HG02678 (cell line): ENCODE results near the gene NSD2.
"Not testable (repeated sequence)": the region's sequence is repeated elsewhere in the genome, so short reads cannot be mapped to it uniquely, and the experiment has no call there.

Source experiments
- ATAC-seq: cut with Tn5 transposase; IDR thresholded peaks from one replicate; pipeline ENCODE4 v1.9.1; 2021; ENCODE audit warnings: mild to moderate bottlenecking, moderate library complexity; ENCODE audit not compliant: unreplicated experiment

NSD2 gene

DNA sequence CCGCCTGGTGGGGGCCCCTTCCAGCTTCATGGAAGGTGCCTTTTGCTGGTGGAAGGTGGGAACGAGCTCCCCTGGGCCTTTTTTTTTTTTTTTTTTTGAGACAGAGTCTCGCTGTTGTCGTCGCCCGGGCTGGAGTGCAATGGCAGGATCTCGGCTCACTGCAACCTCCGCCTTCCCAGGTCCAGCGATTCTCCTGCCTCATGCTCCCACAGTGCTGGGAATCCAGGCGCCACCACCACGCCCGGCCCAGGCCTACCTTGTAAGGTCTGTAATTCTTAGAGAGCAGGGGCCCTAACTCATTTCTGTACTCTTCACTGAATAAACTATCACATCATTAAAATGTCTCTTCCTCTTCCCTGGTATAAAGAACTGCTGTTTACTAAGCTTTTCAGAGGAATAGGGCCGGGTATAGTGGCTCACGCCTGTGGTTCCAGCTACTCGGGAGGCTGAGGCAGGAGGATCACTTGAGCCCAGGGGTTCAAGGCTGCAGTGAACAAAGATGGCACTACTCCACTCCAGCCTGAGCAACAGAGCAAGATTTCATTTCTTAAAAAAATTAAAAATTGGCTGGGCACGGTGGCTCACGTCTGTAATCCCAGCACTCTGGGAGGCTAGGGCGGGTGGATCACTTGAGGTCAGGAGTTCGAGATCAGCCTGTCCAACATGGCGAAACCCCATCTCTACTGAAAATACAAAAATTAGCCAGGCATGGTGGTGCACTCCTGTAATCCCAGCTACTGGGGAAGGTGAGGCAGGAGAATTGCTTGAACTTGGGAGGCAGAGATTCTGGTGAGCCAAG, 122.7 kb downstream of the NSD2 start:
- ATAC-seq: not testable (repeated sequence)

DNA sequence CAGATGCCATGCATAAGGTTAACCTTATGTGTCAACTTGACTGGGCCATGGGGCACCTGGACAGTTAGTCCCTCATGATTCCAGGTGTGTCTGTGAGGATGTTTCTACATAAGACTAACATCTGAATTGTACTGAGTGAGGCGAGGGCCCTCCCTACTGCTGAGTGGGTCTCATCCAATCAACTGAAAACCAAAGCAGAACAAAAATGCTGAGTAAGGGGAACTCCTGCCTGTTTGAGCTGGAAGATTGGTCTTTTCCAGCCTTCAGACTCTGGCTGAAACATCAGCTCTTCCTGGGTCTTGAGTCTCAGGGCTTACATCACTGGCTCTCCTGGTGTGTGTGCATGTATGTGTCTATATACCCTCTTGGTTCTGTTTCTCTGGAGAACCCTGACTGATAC, 123.7 kb downstream of the NSD2 start:
- ATAC-seq: no peak

DNA sequence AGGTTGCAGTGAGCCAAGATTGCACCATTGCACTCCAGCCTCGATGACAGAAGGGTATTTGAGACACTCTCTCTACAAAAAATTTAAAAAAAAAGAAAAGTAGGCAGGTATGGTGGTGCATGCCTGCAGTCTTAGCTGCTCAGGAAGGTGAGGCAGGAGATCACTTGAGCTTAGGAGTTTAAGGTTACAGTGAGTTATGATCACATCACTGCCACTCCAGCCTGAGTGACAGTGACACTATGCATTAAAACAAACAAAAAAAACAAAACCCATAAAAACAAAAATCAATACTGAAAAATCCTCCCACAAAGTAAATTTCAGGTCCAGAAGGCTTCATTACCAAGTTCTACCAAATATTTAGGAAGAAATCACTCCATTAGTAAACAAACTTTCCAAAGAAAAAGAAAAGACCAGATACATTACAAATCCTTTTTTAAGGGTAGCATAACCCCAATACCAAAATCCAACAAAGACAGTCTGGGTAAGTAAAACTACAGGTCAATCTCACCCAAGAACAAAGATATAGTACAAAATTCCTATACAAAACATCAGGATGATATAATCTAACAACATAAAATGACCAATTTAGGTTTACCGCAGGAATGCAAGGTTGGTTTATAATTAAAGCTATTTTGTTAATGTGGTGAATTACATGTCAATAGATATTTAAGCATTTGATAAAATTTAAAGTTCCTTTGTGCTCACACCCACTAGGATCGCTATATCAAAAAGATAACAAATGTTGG, 125.8 kb downstream of the NSD2 start:
- no peak for ATAC-seq

DNA sequence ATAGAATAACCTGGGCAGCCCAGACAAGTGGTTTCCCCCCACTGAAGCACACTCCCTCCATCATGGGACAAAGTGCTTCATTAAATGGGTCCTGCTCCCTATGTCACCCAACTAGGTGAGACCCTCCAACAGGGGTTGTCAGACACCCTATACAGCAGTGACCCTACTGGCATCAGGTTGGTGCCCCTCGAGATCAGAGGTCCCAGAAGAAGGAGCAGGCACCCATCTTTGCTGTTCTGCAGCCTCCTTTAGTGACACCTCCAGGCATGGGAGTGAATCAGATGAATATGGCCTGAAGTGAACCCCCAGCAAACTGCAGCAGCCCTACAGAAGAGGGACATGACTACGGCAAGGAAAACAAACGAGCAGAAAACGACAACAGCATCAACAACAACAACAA, 126.5 kb downstream of the NSD2 start:
- no peak for ATAC-seq

DNA sequence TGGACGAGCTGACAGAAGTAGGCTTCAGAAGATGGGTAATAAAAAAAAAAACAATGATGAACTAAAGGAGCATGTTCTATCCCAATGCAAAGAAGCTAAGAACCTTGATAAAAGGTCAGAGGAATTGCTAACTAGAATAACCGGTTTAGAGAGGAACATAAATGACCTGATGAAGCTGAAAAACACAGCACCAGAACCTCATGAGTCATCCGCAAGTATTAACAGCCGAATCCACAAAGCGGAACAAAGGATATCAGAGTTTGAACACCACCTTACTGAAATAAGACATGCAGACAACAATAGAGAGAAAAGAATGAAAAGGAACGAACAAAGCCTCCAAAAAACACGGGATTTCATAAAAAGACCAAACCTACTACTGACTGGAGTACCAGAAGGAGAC, 127.1 kb downstream of the NSD2 start:
- no peak for ATAC-seq

DNA sequence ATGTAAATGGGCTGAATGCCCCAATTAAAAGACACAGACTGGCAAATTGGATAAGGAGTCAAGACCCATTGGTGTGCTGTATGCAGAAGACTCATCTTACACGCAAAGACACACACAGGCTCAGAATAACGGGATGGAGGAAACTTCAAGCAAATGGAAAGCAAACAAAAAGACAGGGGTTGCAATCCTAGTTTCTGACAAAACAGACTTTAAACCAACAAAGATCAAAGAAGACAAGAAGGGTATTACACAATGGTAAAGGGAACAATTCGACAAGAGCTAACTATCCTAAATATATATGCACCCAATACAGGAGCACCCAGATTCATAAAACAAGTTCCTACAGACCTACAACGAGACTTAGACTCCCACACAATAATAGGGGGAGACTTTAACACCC, 128.1 kb downstream of the NSD2 start:
- not testable (repeated sequence) for ATAC-seq

DNA sequence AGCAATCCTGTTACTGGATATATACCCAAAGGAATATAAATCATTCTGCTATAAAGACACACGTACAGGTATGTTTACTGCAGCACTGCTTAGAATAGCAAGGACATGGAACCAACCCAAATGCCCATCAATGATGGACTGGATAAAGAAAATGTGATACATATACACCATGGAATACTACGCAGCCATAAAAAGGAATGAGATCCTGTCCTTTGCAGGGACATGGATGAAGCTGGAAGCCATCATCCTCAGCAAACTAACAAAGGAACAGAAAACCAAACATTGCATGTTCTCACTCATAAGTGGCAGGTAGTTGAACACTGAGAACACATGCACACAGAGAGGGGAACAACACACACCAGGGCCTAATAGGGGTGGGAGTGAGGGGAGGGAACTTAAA, 132.2 kb downstream of the NSD2 start:
- not testable (repeated sequence) for ATAC-seq

DNA sequence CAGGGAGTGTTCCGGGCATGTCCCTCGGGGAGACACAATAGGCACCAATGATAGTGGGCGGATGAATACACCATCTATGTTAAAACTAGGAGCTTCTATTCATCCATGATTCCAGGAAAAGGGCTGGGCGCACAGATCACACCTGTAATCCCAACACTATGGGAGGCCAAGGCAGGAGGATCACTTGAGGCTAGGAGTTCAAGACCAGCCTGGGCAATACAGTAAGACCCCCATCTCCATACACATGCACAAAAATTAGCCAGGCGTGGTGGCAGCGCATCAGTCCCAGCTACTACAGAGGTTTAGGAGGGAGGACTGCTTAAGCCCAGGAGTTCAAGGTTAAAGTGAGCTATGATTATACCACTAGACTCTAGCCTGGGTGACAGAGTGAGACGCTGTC, 135.2 kb downstream of the NSD2 start:
- ATAC-seq: no peak

DNA sequence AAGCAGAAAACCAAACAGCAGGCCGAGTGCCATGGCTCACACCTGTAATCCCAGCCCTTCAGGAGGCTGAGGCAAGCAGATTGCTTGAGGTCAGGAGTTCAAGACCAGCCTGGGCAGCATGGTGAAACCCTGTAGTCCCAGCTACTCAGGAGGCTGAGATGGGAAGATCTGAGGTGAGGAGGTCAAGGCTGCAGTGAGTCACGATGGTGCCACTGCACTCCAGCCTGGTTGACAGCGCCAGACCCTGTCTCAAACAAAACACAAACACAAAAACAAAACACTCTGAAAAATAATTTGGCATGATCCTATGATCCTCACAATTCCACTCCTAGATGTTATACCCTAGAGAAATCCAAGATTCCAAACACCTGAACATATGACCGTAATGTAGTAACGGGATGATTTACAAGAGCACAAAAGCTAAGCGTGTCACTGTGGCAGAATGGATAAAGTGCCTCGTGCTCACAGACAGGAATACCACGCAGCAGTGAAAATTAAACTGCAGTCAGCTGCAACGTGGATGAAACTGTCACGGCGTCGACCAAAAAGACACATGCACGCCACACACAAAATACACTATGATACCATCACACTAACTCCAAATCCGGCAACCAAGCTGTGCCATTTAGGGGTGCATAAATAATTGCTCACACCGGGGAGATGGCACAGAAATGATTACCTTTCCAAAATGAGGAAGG, 135.9 kb downstream of the NSD2 start:
- ATAC-seq: no peak

DNA sequence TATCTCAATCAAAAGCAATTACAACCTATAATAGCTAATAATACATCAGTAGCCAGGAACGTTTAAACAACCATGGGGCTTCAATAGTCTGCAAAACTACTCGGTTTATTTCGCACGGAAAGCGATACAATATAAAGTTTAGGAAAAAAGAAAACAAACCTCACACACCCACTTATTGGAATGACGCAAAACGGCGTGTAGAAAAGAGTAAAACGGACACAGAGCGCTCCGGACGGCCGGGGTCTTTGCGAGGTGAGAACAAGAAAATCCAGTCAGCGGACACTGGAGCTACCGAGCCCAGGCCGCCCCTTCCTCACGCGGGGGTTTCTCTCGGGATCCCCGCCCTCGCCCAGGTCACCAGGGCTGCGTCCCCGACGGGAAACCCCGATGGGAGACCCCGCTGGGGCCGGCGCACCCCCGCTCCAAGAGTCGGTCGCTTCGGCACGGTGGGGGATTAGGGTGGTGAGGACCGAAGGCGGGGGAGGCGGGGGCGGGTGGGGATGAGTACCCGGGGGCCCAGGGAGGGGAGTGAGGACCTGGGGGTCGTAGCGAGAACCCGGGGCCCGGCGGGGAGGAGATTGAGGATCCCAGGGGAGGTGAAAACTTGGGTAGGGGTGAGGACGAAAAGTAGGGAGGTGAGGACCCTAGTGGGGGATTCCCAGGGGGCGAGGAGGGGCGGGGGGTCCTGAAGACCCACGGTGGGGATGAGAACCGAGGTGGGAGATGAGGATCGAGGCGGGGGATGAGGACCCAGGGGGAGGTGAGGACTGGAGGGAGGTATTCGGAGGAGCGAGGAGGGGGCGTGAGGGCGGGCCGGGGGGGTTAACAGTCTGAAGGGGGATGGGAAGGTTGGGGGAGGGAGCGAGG, 136.8 kb downstream of the NSD2 start:
- ATAC-seq: no peak

DNA sequence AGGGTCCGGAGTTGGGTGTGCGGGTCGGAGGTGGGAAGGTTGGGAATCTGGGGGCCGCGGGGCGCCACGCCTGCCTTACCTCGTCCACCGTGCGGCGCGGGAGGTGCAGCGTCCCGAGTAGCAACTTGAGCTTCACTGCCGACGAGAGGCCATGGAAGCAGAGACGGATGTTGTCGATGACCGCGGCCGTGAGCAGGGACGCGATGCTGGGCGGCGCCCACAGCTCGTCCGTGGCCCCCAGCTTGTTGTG, 137.4 kb downstream of the NSD2 start:
- ATAC-seq: no peak

DNA sequence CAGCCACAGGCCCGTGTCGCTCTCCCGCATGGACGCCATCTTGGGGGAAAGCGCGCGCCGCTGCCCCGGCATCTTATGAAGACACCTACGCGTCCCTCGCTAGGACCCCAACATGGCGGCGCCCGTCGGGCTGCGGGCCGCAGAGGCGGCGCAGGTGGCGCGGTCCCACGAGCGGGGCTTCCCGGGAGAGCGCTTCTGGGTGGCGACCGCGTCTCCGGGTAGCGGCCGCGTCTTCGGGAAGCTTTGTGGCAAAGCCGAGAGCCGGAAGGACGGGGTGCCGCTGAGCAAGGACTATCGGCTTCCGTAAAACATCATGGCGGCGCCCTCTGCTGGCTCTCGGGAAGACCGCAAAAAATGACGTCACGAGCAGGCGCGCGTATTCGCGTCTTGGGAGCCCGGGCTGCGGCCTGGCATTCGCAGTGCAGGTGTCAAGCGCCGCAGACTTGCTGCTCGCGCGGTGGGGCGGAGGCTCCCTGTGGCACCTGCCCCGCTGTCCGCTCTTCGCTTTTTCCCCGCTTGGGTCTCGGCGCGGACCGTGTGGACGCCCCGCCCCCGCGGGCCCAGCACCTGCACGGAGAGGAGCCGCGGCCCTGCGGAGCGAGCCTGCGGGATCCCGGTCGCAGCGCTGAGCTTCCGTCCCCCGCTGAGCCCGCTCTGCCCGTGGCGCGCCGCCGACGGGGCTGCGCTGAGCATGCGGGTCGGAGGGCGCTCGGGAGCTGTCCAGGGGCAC, 137.9 kb downstream of the NSD2 start, which contains the start of gene NELFA:
Gene NELFA, minus strand, starts transcription at position 54 of the 730 bp plus-strand sequence. Its CDS starts 15 bp downstream, at position 39.
- ATAC-seq: peak; percentile 83

DNA sequence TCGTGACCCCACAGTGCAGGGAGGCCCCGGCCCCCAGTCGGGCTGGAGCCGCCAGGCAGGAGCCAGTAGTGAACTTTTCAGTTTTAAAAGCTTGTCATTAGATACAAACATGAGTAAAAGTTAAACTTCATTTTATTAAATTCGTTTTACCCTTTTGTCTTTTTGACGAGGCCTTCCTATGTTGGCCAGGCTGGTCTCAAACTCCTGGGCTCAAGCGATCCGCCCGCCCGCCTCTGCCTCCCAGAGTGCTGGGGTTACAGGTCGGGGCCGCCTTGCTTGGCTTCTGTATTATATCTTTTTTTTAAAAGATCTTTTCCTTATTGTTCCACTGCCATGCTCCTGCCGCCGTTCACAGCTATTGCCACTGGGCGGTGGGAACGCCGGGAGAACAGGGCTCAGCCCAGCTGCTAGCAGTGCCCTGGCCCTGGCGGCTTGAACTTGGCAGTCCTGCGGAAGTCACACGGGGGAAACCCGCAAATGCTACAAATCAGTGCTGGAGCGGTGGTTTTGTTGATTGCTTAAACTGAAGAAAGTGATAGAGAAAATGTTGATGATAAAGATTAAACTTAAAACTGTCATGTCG, 138.5 kb downstream of the NSD2 start:
- ATAC-seq: peak; percentile 11

DNA sequence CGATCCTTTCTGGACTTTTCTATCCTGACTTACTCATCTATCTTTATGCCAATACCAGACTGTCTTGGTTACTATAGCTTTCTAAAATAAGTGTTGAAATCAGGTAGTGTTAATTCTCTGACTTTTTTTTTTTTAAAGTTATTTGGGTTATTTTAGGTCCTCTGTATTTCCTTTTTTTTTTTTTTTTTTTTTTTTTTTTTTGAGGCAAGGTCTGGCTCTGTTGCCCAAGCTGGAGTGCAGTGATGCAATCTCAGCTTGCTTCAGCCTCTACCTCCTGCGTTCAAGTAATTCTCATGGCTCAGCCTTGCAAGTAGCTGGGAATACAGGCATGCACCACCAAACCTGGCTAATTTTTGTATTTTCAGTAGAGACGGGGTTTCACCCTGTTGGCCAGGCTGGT, 140.4 kb downstream of the NSD2 start:
- no peak for ATAC-seq

DNA sequence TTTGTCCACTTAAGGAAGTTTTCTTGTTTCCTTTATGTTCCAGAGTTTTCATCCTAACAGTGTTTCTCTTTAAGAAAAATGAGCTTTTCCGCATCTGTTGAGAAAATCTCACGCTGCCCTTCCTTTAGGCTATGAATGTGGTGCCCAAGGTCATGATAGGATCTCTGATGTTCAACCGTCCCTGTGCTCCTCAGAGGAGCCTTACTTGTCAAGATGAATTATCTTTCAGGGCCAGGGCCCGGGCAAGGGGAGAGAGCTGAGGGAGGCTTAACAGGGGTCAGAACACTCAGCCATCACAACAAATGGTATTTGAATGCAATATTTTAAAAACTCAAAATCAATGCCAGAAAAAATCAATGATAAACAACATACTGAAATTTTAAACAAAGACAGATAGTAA, 143.8 kb downstream of the NSD2 start:
- ATAC-seq: no peak

DNA sequence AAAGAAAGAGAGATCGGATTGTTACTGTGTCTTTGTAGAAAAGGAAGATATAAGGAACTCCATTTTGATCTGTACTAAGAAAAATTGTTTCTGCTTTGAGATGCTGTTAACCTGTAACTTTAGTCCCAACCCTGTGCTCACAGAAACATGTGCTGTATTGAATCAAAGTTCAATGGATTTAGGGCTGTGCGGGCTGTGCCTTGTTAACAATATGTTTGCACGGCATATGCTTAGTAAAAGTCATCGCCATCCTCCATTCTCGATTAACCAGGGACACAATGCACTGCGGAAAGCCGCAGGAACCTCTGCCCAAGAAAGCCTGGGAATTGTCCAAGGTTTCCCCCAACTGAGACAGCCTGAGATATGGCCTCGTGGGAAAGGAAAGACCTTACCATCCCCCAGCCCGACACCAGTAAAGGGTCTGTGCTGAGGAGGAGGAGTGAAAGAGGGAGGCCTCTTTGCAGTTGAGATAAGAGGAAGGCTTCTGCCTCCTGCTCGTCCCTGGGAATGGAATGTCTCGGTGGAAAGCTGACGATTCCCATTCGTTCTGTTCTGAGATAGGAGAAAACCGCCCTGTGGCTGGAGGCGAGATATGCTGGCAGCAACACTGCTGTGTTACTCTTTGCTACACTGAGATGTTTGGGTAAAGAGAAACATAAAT, 150.3 kb downstream of the NSD2 start:
- not testable (repeated sequence) for ATAC-seq

DNA sequence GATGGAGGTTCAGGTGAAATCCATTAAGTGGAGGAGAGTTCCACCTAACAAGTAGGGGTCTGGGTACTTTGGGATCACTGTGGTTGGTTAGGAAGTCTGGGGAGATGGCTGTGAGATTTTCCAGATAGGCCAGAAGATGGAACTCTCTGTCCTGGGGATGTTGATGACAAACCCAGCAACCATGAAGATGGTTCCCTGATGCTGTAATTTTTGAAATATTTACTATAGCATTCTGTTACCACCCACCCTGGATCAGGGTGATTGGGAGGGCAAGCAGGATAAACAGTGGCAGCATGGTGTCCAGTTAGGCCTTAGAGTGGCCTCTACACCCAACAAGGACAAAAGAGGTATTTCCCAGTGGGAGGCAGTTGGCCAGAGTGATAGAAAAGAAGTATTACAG, 153.5 kb downstream of the NSD2 start:
- no peak for ATAC-seq

DNA sequence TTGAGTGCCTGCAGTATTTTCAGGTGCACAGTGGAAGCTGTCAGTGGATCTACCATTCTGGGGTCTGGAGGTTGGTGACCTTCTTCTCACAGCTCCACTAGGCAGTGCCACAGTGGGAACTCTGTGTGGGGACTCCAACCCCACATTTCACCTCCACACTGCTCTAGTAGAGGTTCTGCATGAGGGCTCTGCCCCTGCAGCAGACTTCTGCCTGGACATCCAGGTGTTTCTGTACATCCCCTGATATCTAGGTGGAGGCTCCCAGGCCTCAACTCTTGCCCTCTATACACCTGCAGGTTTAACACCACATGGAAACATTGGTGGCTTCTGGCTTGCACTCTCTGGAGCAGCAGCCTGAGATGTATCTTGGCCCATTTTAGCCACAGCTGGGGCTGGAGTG, 154.6 kb downstream of the NSD2 start:
- no peak for ATAC-seq

DNA sequence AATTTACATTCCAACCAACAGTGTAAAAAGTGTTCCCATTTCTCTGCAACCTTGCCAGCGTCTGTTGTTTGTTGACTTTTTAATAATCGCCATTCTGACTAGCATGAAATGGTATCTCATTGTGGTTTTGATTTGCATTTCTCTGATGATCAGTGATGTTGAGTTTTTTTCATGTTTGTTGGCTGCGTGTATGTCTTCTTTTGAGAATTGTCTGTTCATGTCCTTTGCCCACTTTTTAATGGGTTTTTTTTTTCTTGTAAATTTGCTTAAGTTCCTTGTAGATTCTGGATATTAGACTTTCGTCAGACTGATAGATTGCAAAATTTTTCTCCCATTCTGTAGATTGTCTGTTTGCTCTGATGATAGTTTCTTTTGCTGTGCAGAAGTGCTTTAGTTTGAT, 155.9 kb downstream of the NSD2 start:
- not testable (repeated sequence) for ATAC-seq
